H9 (cell line): ENCODE measurements around the gene MAST4. TPM values are rescaled to one million over a fixed set of nuclear protein-coding genes. Genes with fewer than 3 reads are reported as not detected.

Experiments used
- DNase-seq: peaks from one replicate; pipeline ENCODE4 v3.0.0-alpha.2; 2017
- H2AFZ ChIP-seq: one replicate; pipeline ENCODE4 v1.6.1; 2013; ENCODE audit warnings: mild to moderate bottlenecking, low read length, control low read depth, moderate library complexity
- H2AK5ac ChIP-seq: 2 replicates; pipeline ENCODE4 v1.6.1; 2013; ENCODE audit warnings: low read length, control low read depth, mixed read lengths; ENCODE audit not compliant: insufficient read length
- H2BK120ac ChIP-seq: one replicate; pipeline ENCODE4 v1.6.1; 2013; ENCODE audit warnings: low read depth, mild to moderate bottlenecking, low read length, control low read depth, inconsistent platforms; ENCODE audit not compliant: poor library complexity, severe bottlenecking
- H2BK12ac ChIP-seq: 2 replicates; pipeline ENCODE4 v1.6.1; 2013; ENCODE audit warnings: low read length, control low read depth, mixed read lengths, low read depth; ENCODE audit not compliant: insufficient read length
- H2BK15ac ChIP-seq: 2 replicates; pipeline ENCODE4 v1.6.1; 2013; ENCODE audit warnings: low read depth, low read length, control low read depth
- H2BK20ac ChIP-seq: one replicate; pipeline ENCODE4 v1.6.1; 2013; ENCODE audit warnings: low read depth, mild to moderate bottlenecking, low read length, control low read depth, inconsistent platforms; ENCODE audit not compliant: poor library complexity, severe bottlenecking
- H2BK5ac ChIP-seq: 2 replicates; pipeline ENCODE4 v1.6.1; 2013; ENCODE audit warnings: low read length, control low read depth, mixed read lengths; ENCODE audit not compliant: insufficient read length
- H3K14ac ChIP-seq: 2 replicates; pipeline ENCODE4 v1.6.1; 2013; ENCODE audit warnings: low read length, control low read depth; ENCODE audit not compliant: insufficient read depth
- H3K18ac ChIP-seq: 2 replicates; pipeline ENCODE4 v1.6.1; 2013; ENCODE audit warnings: low read depth, mild to moderate bottlenecking, mixed read lengths, low read length, control low read depth; ENCODE audit not compliant: insufficient read length
- H3K23ac ChIP-seq: 2 replicates; pipeline ENCODE4 v1.6.1; 2013; ENCODE audit warnings: low read length, control low read depth, mixed read lengths, low read depth; ENCODE audit not compliant: insufficient read length
- H3K23me2 ChIP-seq: 2 replicates; pipeline ENCODE4 v1.6.1; 2013; ENCODE audit warnings: low read depth, mild to moderate bottlenecking, mixed read lengths, low read length, control low read depth; ENCODE audit not compliant: insufficient read length, poor library complexity, severe bottlenecking
- H3K27ac ChIP-seq: 2 replicates; pipeline ENCODE4 v1.5.1; 2013; ENCODE audit warnings: low read length, control low read depth, mixed read lengths, low read depth; ENCODE audit not compliant: insufficient read length
- H3K27me3 ChIP-seq: 2 replicates; pipeline ENCODE4 v1.6.1; 2013; ENCODE audit warnings: low read length, control low read depth, inconsistent platforms; ENCODE audit not compliant: insufficient read depth
- H3K4ac ChIP-seq: 2 replicates; pipeline ENCODE4 v1.6.1; 2013; ENCODE audit warnings: low read depth, mild to moderate bottlenecking, control low read depth, inconsistent platforms, low read length, moderate library complexity
- H3K4me1 ChIP-seq: 2 replicates; pipeline ENCODE4 v1.6.1; 2013; ENCODE audit warnings: low read length, control low read depth, inconsistent platforms; ENCODE audit not compliant: insufficient read depth
- H3K4me2 ChIP-seq: 2 replicates; pipeline ENCODE4 v1.6.1; 2013; ENCODE audit warnings: low read length, control low read depth, mixed read lengths; ENCODE audit not compliant: insufficient read length, insufficient read depth
- H3K56ac ChIP-seq: 2 replicates; pipeline ENCODE4 v1.6.1; 2013; ENCODE audit warnings: low read depth, mild to moderate bottlenecking, mixed read lengths, low read length, control low read depth; ENCODE audit not compliant: insufficient read length
- H3K79me1 ChIP-seq: 2 replicates; pipeline ENCODE4 v1.6.1; 2013; ENCODE audit warnings: low read depth, mild to moderate bottlenecking, moderate library complexity, low read length, control low read depth, inconsistent platforms; ENCODE audit not compliant: insufficient read depth, poor library complexity, severe bottlenecking
- H3K79me2 ChIP-seq: 2 replicates; pipeline ENCODE4 v1.6.1; 2013; ENCODE audit warnings: low read length, control low read depth, inconsistent platforms; ENCODE audit not compliant: insufficient read depth
- H3K9ac ChIP-seq: 2 replicates; pipeline ENCODE4 v1.6.1; 2013; ENCODE audit warnings: low read length, control low read depth, mixed read lengths; ENCODE audit not compliant: insufficient read length; ENCODE audit errors: extremely low read depth
- H3K9me3 ChIP-seq: one replicate; pipeline ENCODE4 v1.6.1; 2013; ENCODE audit warnings: low read depth, low read length, inconsistent platforms; ENCODE audit not compliant: control insufficient read depth
- H3T11ph ChIP-seq: one replicate; pipeline ENCODE4 v1.6.1; 2013; ENCODE audit warnings: mild to moderate bottlenecking, low read length, control low read depth, inconsistent platforms
- H4K20me1 ChIP-seq: one replicate; pipeline ENCODE4 v1.6.1; 2013; ENCODE audit not compliant: control insufficient read depth, insufficient read length, insufficient read depth
- H4K5ac ChIP-seq: 2 replicates; pipeline ENCODE4 v1.6.1; 2013; ENCODE audit warnings: low read depth, mild to moderate bottlenecking, mixed read lengths, low read length, control low read depth; ENCODE audit not compliant: insufficient read length
- H4K8ac ChIP-seq: replicated peaks from 2 replicates; pipeline ENCODE4 v1.6.1; 2013; ENCODE audit warnings: low read length, control low read depth, mixed read lengths, low read depth; ENCODE audit not compliant: insufficient read length
- H4K91ac ChIP-seq: 2 replicates; pipeline ENCODE4 v1.6.1; 2013; ENCODE audit warnings: low read depth, mild to moderate bottlenecking, moderate library complexity, mixed read lengths, low read length, control low read depth; ENCODE audit not compliant: insufficient read length
- H3K27ac Mint-ChIP-seq, 3 experiments: 2 replicates in 2 of 3; 3 replicates in 1 of 3; pipeline ENCODE4 v1.8.0; 2020 to 2021; ENCODE audit warnings: mixed read lengths in 3 of 3, mild to moderate bottlenecking in 1 of 3, moderate library complexity in 1 of 3
- H3K27me3 Mint-ChIP-seq: 2 replicates; pipeline ENCODE4 v1.8.0; 2021; ENCODE audit warnings: low read depth, mild to moderate bottlenecking, moderate library complexity, mixed read lengths
- H3K36me3 Mint-ChIP-seq, 3 experiments: 2 replicates in 2 of 3; 3 replicates in 1 of 3; pipeline ENCODE4 v1.8.0; 2020 to 2021; ENCODE audit warnings: low read depth in 3 of 3, mixed read lengths in 3 of 3; ENCODE audit not compliant: insufficient read depth in 1 of 3
- H3K4me1 Mint-ChIP-seq, 2 experiments: 2 replicates each; pipeline ENCODE4 v1.8.0; 2020; ENCODE audit warnings: mixed read lengths in 2 of 2
- H3K4me3 Mint-ChIP-seq, 2 experiments: 2 replicates in 1 of 2; 3 replicates in 1 of 2; pipeline ENCODE4 v1.8.0; 2020 to 2021; ENCODE audit warnings: mild to moderate bottlenecking in 2 of 2, mixed read lengths in 2 of 2, moderate library complexity in 1 of 2
- H3K9me3 Mint-ChIP-seq, 2 experiments: 2 replicates in 1 of 2; 3 replicates in 1 of 2; pipeline ENCODE4 v1.8.0; 2020; ENCODE audit warnings: mild to moderate bottlenecking in 2 of 2, mixed read lengths in 2 of 2, moderate library complexity in 1 of 2
- CTCF ChIP-seq: fragments of 200-600 bp; sonication (generic); conservative IDR thresholded peaks from 3 replicates; pipeline ENCODE4 v1.8.0; 2021; ENCODE audit warnings: antibody characterized with exemption, mild to moderate bottlenecking
- total RNA-seq: library from RNA; stranded (reverse); gene quantifications from 2 replicates; pipeline ENCODE4 v1.2.1, GENCODE V29; 2021

MAST4 gene
- total RNA-seq, 1 experiment from 2014 or later, result 3.7 TPM

GRCh38 chr5:66546541-66546940 is 49.7 kb upstream of the MAST4 start:
- no peak overlapping the region for H2AFZ ChIP-seq
- no peak overlapping the region for H3K18ac ChIP-seq
- H3K79me1 ChIP-seq, result no peaks in the 10 kb centered on the region
- H3K9me3 ChIP-seq, result no peaks in the 10 kb centered on the region
- no peaks in the 10 kb centered on the region for H3K23me2 ChIP-seq
- H4K8ac ChIP-seq, result no peak overlapping the region
- H3K36me3 Mint-ChIP-seq, result peaks cover 2 to 30% (median 4%) of the 10 kb centered on the region in 3 experiments; a peak in 4 of 7 replicates
- no peaks in the 10 kb centered on the region for H3K79me2 ChIP-seq
- no peak overlapping the region for H2BK12ac ChIP-seq
- no peak overlapping the region for H3K9ac ChIP-seq
- no peak overlapping the region for H4K5ac ChIP-seq
- H3K27me3 ChIP-seq, result no peaks in the 10 kb centered on the region
- no peak overlapping the region for H3K27ac Mint-ChIP-seq
- no peak overlapping the region for H4K91ac ChIP-seq
- H2BK5ac ChIP-seq, result no peak overlapping the region
- H3K4me1 Mint-ChIP-seq, result no peaks in the 10 kb centered on the region
- H3K27me3 Mint-ChIP-seq, result no peaks in the 10 kb centered on the region
- H3K4me3 Mint-ChIP-seq, result no peak overlapping the region
- no peak overlapping the region for H3K56ac ChIP-seq
- H3K4ac ChIP-seq, result no peak overlapping the region
- DNase-seq, result no peak
- no peak overlapping the region for H3T11ph ChIP-seq
- H3K27ac ChIP-seq, result no peak overlapping the region
- no peak overlapping the region for H3K14ac ChIP-seq
- H3K4me2 ChIP-seq, result no peak overlapping the region
- H2BK15ac ChIP-seq, result no peak overlapping the region
- no peak overlapping the region for H2AK5ac ChIP-seq
- no peak overlapping the region for H2BK20ac ChIP-seq
- H3K4me1 ChIP-seq, result no peaks in the 10 kb centered on the region
- TF ChIP-seq CTCF, result no peak
- no peaks in the 10 kb centered on the region for H4K20me1 ChIP-seq
- no peak overlapping the region for H2BK120ac ChIP-seq
- H3K9me3 Mint-ChIP-seq, result peaks cover 32 to 35% of the 10 kb centered on the region in 2 experiments
- H3K23ac ChIP-seq, result no peak overlapping the region
